GM12878 (cell line): Measurements from ENCODE around the gene TRIM67. TPM values are rescaled to one million over a fixed set of nuclear protein-coding genes. Genes with fewer than 3 reads are reported as not detected.

Experiments
- ATAC-seq: fragments of 200-7000 bp; cut with Tn5 transposase; 3 replicates; pipeline ENCODE4 v1.9.1; 2020; ENCODE audit warnings: mild to moderate bottlenecking, moderate library complexity
- BruUV-seq: library from RNA; stranded (reverse); fragments of 400-500 nt; replicated peaks from 2 replicates; lab custom pipeline; 2021; lab: Mats Ljungman, UMichigan
- CTCF ChIA-PET: fragments of 300-600 bp; sonication (Branson Sonifier 250); formaldehyde crosslinking; extraction: SDS; loops from one replicate; lab custom pipeline; 2021; ENCODE audit warnings: inconsistent platforms; lab: Yijun Ruan, JAX
- POLR2A ChIA-PET: fragments of 350-600 bp; formaldehyde crosslinking; extraction: SDS; loops from one replicate; lab custom pipeline; 2021; ENCODE audit warnings: inconsistent platforms; lab: Charles Lee
- RAD21 ChIA-PET: fragments of 300-600 bp; sonication (Branson Sonifier 250); formaldehyde crosslinking; loops from one replicate; lab custom pipeline; 2023; ENCODE audit warnings: antibody characterized with exemption; ENCODE audit not compliant: unreplicated experiment; lab: Charles Lee
- SMC1A ChIA-PET: fragments of 300-600 bp; sonication (Branson Sonifier 250); formaldehyde crosslinking; loops from one replicate; lab custom pipeline; 2023; ENCODE audit not compliant: unreplicated experiment, uncharacterized antibody; lab: Charles Lee
- DNase-seq: peaks from one replicate; pipeline ENCODE4 v3.0.0-alpha.2; 2011; ENCODE audit warnings: low read depth, low spot score
- FAIRE-seq: peaks from 3 replicates; lab custom pipeline; 2011; peaks lifted over from hg19 to GRCh38; lab: Jason Lieb, UNC
- H2AFZ ChIP-seq: 2 replicates; pipeline ENCODE4 v1.6.0; 2011; ENCODE audit warnings: low read depth, low read length, control low read depth; ENCODE audit not compliant: control insufficient read depth
- H3K27ac ChIP-seq: 2 replicates; pipeline ENCODE4 v1.5.1; 2011; ENCODE audit warnings: control low read depth; ENCODE audit not compliant: control insufficient read depth, insufficient read depth
- H3K27me3 ChIP-seq, 2 experiments: replicated peaks in 1 of 2; 2 replicates each; pipeline versions ENCODE4 v1.6.0 to v1.6.1; 2011; ENCODE audit warnings: low read length in 1 of 2; ENCODE audit not compliant: control insufficient read depth in 2 of 2, insufficient read depth in 2 of 2
- H3K36me3 ChIP-seq, 2 experiments: 2 replicates each; pipeline ENCODE4 v1.5.1; 2011; ENCODE audit warnings: low read length in 1 of 2; ENCODE audit not compliant: control insufficient read depth in 2 of 2, insufficient read depth in 2 of 2
- H3K4me1 ChIP-seq: 2 replicates; pipeline ENCODE4 v1.6.1; 2011; ENCODE audit warnings: mild to moderate bottlenecking, low read length, moderate library complexity, mixed read lengths; ENCODE audit not compliant: control insufficient read depth, insufficient read depth
- H3K4me2 ChIP-seq: 2 replicates; pipeline ENCODE4 v1.6.0; 2011; ENCODE audit warnings: control low read depth; ENCODE audit not compliant: control insufficient read depth, insufficient read depth
- H3K4me3 ChIP-seq: fragments of 200-600 bp; sonication (generic); 2 replicates; pipeline ENCODE4 v1.5.1; 2016
- H3K79me2 ChIP-seq: 2 replicates; pipeline ENCODE4 v1.6.0; 2011; ENCODE audit warnings: low read length; ENCODE audit not compliant: control insufficient read depth, insufficient read depth
- H3K9ac ChIP-seq: 2 replicates; pipeline ENCODE4 v1.8.0; 2011; ENCODE audit warnings: low read length, control low read depth, mixed read lengths; ENCODE audit not compliant: control insufficient read depth, insufficient read depth
- H3K9me3 ChIP-seq: replicated peaks from 3 replicates; pipeline ENCODE4 v1.5.1; 2011; ENCODE audit warnings: mild to moderate bottlenecking, low read length; ENCODE audit not compliant: control insufficient read depth, insufficient read depth
- H4K20me1 ChIP-seq: 2 replicates; pipeline ENCODE4 v1.6.0; 2011; ENCODE audit not compliant: control insufficient read depth, insufficient read depth
- EZH2 ChIP-seq: IDR thresholded peaks from 2 replicates; pipeline ENCODE4 v1.6.1; 2012; ENCODE audit warnings: low read depth, mild to moderate bottlenecking, control low read depth, inconsistent platforms, low read length, borderline replicate concordance; ENCODE audit not compliant: control insufficient read depth
- GATAD2B ChIP-seq: fragments of 450-650 bp; conservative IDR thresholded peaks from 2 replicates; pipeline ENCODE4 v1.6.1; 2017; ENCODE audit warnings: low read depth, mild to moderate bottlenecking, moderate library complexity
- KAT2A ChIP-seq: conservative IDR thresholded peaks from 2 replicates; pipeline ENCODE4 v1.6.1; 2011; ENCODE audit warnings: low read depth, low read length; ENCODE audit not compliant: control insufficient read depth
- KDM1A ChIP-seq: fragments of 200-600 bp; sonication (generic); IDR thresholded peaks from 2 replicates; pipeline ENCODE4 v1.6.1; 2016; ENCODE audit warnings: borderline replicate concordance
- KLF5 ChIP-seq: fragments of 450-650 bp; IDR thresholded peaks from 2 replicates; pipeline ENCODE4 v1.6.1; 2014; ENCODE audit warnings: mild to moderate bottlenecking; ENCODE audit not compliant: partially characterized antibody
- NR2F1 ChIP-seq: fragments of 450-650 bp; conservative IDR thresholded peaks from 2 replicates; pipeline ENCODE4 v1.6.1; 2017; ENCODE audit warnings: mild to moderate bottlenecking
- SIN3A ChIP-seq: IDR thresholded peaks from 2 replicates; pipeline ENCODE4 v1.6.1; 2012; ENCODE audit warnings: low read depth, low read length, improper control_type of control experiment
- SREBF1 ChIP-seq: IDR thresholded peaks from 2 replicates; pipeline ENCODE4 v1.6.1; 2012; ENCODE audit warnings: mild to moderate bottlenecking, low read length
- TARDBP ChIP-seq: IDR thresholded peaks from 2 replicates; pipeline ENCODE4 v1.6.1; 2016; ENCODE audit warnings: borderline replicate concordance
- TCF12 ChIP-seq: IDR thresholded peaks from 2 replicates; pipeline ENCODE4 v1.6.1; 2011; ENCODE audit warnings: low read depth, mild to moderate bottlenecking, low read length
- WGBS: methylation state at CpG from one replicate; pipeline ENCODE4 v1.1.6; 2016; ENCODE audit warnings: low lambda C conversion rate; ENCODE audit not compliant: insufficient replicate concordance, insufficient coverage; ENCODE audit errors: missing lambda C conversion rate; 5-methylcytosine and 5-hydroxymethylcytosine counted together
- in situ Hi-C: fragments of 300-500 bp; cut with MboI; formaldehyde crosslinking; loops from 9 replicates; pipeline ENCODE4 v1.14.3; 2018; ENCODE audit warnings: mixed read lengths
- intact Hi-C: fragments of 100-400 bp; cut with micrococcal nuclease; formaldehyde crosslinking; loops from one replicate; pipeline ENCODE4 v1.14.2; 2022; ENCODE audit not compliant: unreplicated experiment
- polyA plus RNA-seq, 11 experiments: library from polyadenylated mRNA; depleted of rRNA in 4 of 11; unstranded in 6 of 11; stranded (reverse) in 5 of 11; fragments of >200 nt; fragmentation: Nextera tagmentation in 4 of 11; fragmentation: Illumina TruSeq in 1 of 11; extraction: Ambion mirVana in 4 of 11; extraction: Trizol in 1 of 11; gene quantifications; 1 replicate in 1 of 11; 2 replicates in 10 of 11; pipeline versions ENCODE4 v1.2.1 to v1.2.3, GENCODE V29; 2011 to 2016; ENCODE audit warnings: inconsistent platforms in 2 of 11, missing spikeins in 2 of 11, low read depth in 1 of 11
- total RNA-seq, 4 experiments: library from RNA; depleted of rRNA in 3 of 4; stranded (reverse); fragments of >200 nt in 3 of 4; fragmentation: Illumina TruSeq in 1 of 4; extraction: Trizol in 1 of 4; gene quantifications; 2 replicates each; pipeline versions ENCODE4 v1.2.1 to v1.2.3, GENCODE V29; 2013 to 2021
- TF ChIP-seq, protein P1 (sequence below): fragments of 450-650 bp; IDR thresholded peaks from 2 replicates; pipeline ENCODE4 v1.6.1; 2014; ENCODE audit warnings: mild to moderate bottlenecking
- TF ChIP-seq, protein P2 (sequence below): fragments of 450-650 bp; IDR thresholded peaks from 2 replicates; pipeline ENCODE4 v1.6.1; 2018; ENCODE audit warnings: borderline replicate concordance, mild to moderate bottlenecking; ENCODE audit not compliant: partially characterized antibody
- TF ChIP-seq, protein P3 (sequence below): fragments of 450-650 bp; IDR thresholded peaks from 2 replicates; pipeline ENCODE4 v1.6.1; 2017; ENCODE audit warnings: mild to moderate bottlenecking, low read depth, inconsistent platforms; ENCODE audit not compliant: poor library complexity, severe bottlenecking

TRIM67 gene
- total and polyA plus RNA-seq, 10 of the 15 experiments (the other 5 are each of a cell fraction or from before 2014, with no cell fraction given) = under 0.01 to 0.01 TPM; not detected in 8

DNA sequence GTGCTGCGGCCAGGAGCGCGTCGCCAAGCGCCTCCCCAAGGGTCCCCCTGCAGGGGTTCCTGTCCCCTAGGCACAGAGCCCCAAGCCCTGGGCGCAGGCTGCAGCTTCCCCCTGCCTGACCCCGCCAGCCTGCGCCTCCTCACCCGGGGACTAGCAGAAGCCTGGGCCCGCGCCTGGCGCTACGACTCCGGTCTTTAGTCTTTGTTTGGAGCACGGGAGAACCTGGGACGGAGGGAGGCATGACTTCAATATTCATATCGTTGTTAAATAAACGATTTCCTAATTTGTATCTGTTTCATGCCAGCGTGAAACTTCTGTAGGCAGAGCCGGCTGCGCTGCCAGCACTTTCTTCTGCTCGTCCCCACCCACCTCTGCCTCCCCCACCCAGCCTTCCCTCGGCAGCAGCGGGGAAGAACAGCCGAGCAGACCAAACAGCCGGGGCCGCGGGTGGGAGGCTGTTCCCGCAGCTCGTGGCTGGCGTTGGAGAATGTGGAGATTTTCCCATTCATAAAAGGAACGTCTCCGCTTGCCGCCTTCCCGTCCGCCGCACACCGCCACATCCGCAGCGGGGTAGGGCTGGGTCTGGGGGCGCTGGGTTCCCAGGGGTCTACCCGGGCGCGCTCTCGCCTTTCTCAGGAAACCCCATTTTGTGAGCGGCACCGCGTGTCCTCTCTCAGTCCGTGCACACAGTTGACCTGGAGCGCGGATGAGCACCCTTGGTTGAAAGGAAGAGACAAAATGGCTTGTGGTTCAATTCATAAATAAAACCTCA, 777 bp upstream of the TRIM67 start:
- no peak for ATAC-seq
- SMC1A ChIA-PET = no interaction called here
- BruUV-seq = no TSS peak
- H3K27me3 ChIP-seq = peaks cover 4 to 14% of the 10 kb centered on the region in 2 experiments
- no peak for TF ChIP-seq KAT2A
- TF ChIP-seq TARDBP = no peak
- no peak for TF ChIP-seq KLF5
- no peak for TF ChIP-seq TCF12
- TF ChIP-seq, protein P1, sequence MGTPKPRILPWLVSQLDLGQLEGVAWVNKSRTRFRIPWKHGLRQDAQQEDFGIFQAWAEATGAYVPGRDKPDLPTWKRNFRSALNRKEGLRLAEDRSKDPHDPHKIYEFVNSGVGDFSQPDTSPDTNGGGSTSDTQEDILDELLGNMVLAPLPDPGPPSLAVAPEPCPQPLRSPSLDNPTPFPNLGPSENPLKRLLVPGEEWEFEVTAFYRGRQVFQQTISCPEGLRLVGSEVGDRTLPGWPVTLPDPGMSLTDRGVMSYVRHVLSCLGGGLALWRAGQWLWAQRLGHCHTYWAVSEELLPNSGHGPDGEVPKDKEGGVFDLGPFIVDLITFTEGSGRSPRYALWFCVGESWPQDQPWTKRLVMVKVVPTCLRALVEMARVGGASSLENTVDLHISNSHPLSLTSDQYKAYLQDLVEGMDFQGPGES = no peak
- TF ChIP-seq, protein P2, sequence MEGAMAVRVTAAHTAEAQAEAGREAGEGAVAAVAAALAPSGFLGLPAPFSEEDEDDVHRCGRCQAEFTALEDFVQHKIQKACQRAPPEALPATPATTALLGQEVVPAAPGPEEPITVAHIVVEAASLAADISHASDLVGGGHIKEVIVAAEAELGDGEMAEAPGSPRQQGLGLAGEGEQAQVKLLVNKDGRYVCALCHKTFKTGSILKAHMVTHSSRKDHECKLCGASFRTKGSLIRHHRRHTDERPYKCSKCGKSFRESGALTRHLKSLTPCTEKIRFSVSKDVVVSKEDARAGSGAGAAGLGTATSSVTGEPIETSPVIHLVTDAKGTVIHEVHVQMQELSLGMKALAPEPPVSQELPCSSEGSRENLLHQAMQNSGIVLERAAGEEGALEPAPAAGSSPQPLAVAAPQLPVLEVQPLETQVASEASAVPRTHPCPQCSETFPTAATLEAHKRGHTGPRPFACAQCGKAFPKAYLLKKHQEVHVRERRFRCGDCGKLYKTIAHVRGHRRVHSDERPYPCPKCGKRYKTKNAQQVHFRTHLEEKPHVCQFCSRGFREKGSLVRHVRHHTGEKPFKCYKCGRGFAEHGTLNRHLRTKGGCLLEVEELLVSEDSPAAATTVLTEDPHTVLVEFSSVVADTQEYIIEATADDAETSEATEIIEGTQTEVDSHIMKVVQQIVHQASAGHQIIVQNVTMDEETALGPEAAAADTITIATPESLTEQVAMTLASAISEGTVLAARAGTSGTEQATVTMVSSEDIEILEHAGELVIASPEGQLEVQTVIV = no peak
- TF ChIP-seq SREBF1 = no peak
- no peak for TF ChIP-seq SIN3A
- TF ChIP-seq, protein P3, sequence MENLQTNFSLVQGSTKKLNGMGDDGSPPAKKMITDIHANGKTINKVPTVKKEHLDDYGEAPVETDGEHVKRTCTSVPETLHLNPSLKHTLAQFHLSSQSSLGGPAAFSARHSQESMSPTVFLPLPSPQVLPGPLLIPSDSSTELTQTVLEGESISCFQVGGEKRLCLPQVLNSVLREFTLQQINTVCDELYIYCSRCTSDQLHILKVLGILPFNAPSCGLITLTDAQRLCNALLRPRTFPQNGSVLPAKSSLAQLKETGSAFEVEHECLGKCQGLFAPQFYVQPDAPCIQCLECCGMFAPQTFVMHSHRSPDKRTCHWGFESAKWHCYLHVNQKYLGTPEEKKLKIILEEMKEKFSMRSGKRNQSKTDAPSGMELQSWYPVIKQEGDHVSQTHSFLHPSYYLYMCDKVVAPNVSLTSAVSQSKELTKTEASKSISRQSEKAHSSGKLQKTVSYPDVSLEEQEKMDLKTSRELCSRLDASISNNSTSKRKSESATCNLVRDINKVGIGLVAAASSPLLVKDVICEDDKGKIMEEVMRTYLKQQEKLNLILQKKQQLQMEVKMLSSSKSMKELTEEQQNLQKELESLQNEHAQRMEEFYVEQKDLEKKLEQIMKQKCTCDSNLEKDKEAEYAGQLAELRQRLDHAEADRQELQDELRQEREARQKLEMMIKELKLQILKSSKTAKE = no peak
- TF ChIP-seq EZH2 = no peak
- TF ChIP-seq GATAD2B = no peak
- no peak for TF ChIP-seq NR2F1
- TF ChIP-seq KDM1A = no peak
- in situ Hi-C loops (no loop called here), intact Hi-C loops (no loop called here)
- WGBS = 30% methylated on average over 50 of the region's 51 CpGs
- no peaks in the 10 kb centered on the region for H3K36me3 ChIP-seq
- no peak overlapping the region for H3K9ac ChIP-seq
- H3K9me3 ChIP-seq = no peaks in the 10 kb centered on the region; the same call in 2 of the 3 replicates
- RAD21 ChIA-PET = no interaction called here
- H3K4me1 ChIP-seq = no peaks in the 10 kb centered on the region
- FAIRE-seq = no peak
- H3K27ac ChIP-seq = no peak overlapping the region
- no peak overlapping the region for H3K4me3 ChIP-seq
- no peak overlapping the region for H2AFZ ChIP-seq
- POLR2A ChIA-PET = no interaction called here
- no peak for DNase-seq
- no peaks in the 10 kb centered on the region for H3K79me2 ChIP-seq
- no peaks in the 10 kb centered on the region for H4K20me1 ChIP-seq
- CTCF ChIA-PET = no interaction called here
- H3K4me2 ChIP-seq = no peak overlapping the region
